K562 (cell line): ENCODE measurements around the gene WNT11. TPM values are rescaled to one million over a fixed set of nuclear protein-coding genes. Genes with fewer than 3 reads are reported as not detected.

ENCODE experiments used
- ARID3A ChIP-seq: IDR thresholded peaks from 2 replicates; pipeline ENCODE4 v1.6.1; 2012; ENCODE audit warnings: low read depth, low read length, improper control_type of control experiment, borderline replicate concordance
- CBX3 ChIP-seq, 2 experiments: IDR thresholded peaks; 1 replicate in 1 of 2; 2 replicates in 1 of 2; pipeline ENCODE4 v1.6.1; 2012; ENCODE audit warnings: inconsistent platforms in 2 of 2, low read length in 2 of 2, borderline replicate concordance in 1 of 2, control low read depth in 1 of 2
- CTCFL ChIP-seq: IDR thresholded peaks from 2 replicates; pipeline ENCODE4 v1.6.1; 2011; ENCODE audit warnings: borderline replicate concordance, low read depth, mild to moderate bottlenecking, moderate library complexity, low read length; ENCODE audit not compliant: insufficient read depth, poor library complexity, severe bottlenecking
- DEAF1 ChIP-seq: fragments of 450-650 bp; formaldehyde crosslinking; IDR thresholded peaks from 2 replicates; pipeline ENCODE4 v1.4.0; 2020; ENCODE audit warnings: mild to moderate bottlenecking, moderate library complexity
- FOSL1 ChIP-seq: fragments of 200-800 bp; sonication (Bioruptor generic); conservative IDR thresholded peaks from 2 replicates; pipeline ENCODE4 v1.6.1; 2016; ENCODE audit warnings: missing genetic modification characterization, missing compliant biosample characterization
- HCFC1 ChIP-seq: IDR thresholded peaks from 2 replicates; pipeline ENCODE4 v1.6.1; 2012; ENCODE audit warnings: low read depth, low read length, improper control_type of control experiment
- HDAC2 ChIP-seq: fragments of 450-650 bp; IDR thresholded peaks from 2 replicates; pipeline ENCODE4 v1.6.1; 2016; ENCODE audit warnings: mild to moderate bottlenecking
- HMG20A ChIP-seq: fragments of 450-650 bp; formaldehyde crosslinking; conservative IDR thresholded peaks from 2 replicates; pipeline ENCODE4 v1.4.0; 2020; ENCODE audit warnings: mild to moderate bottlenecking, mixed read lengths
- KDM4B ChIP-seq, 2 experiments: fragments of 450-650 bp in 1 of 2; sonication (generic) in 1 of 2; IDR thresholded peaks; 2 replicates each; pipeline ENCODE4 v1.6.1; 2016 to 2017; ENCODE audit warnings: borderline replicate concordance in 2 of 2, antibody characterized with exemption in 1 of 2, low read depth in 1 of 2, mild to moderate bottlenecking in 1 of 2
- KLF13 ChIP-seq: fragments of 450-650 bp; IDR thresholded peaks from 2 replicates; pipeline ENCODE4 v1.6.1; 2016; ENCODE audit warnings: missing genetic modification characterization, low read depth, mild to moderate bottlenecking, missing compliant biosample characterization, moderate library complexity, borderline replicate concordance
- LARP7 ChIP-seq: fragments of 450-650 bp; IDR thresholded peaks from 2 replicates; pipeline ENCODE4 v1.6.1; 2016
- LCOR ChIP-seq: sonication (generic); formaldehyde crosslinking; IDR thresholded peaks from 2 replicates; pipeline ENCODE4 v1.8.0; 2022; ENCODE audit warnings: mild to moderate bottlenecking, missing genetic modification reagents
- LEF1 ChIP-seq: fragments of 450-650 bp; IDR thresholded peaks from 2 replicates; pipeline ENCODE4 v1.6.1; 2016; ENCODE audit warnings: mild to moderate bottlenecking
- NR1H2 ChIP-seq: sonication (generic); formaldehyde crosslinking; IDR thresholded peaks from 2 replicates; pipeline ENCODE4 v1.4.0; 2020; ENCODE audit warnings: mild to moderate bottlenecking, missing genetic modification reagents
- PHB ChIP-seq: fragments of 250-450 bp; sonication (Bioruptor Pico); IDR thresholded peaks from 2 replicates; pipeline ENCODE4 v1.5.0; 2021
- SIN3B ChIP-seq: fragments of 450-650 bp; IDR thresholded peaks from 2 replicates; pipeline ENCODE4 v1.6.1; 2017; ENCODE audit warnings: low read depth, mild to moderate bottlenecking, moderate library complexity
- SRSF3 ChIP-seq: fragments of 200-400 bp; formaldehyde crosslinking; IDR thresholded peaks from 2 replicates; pipeline ENCODE4 v1.6.1; 2016; ENCODE audit warnings: mild to moderate bottlenecking, low read length, moderate library complexity; ENCODE audit not compliant: insufficient read depth
- TBL1XR1 ChIP-seq, 2 experiments: IDR thresholded peaks; 2 replicates each; pipeline ENCODE4 v1.6.1; 2012; ENCODE audit warnings: improper control_type of control experiment in 2 of 2, low read length in 2 of 2, mild to moderate bottlenecking in 1 of 2
- TEAD1 ChIP-seq, 2 experiments: fragments of 450-650 bp in 1 of 2; sonication (generic) in 1 of 2; formaldehyde crosslinking; IDR thresholded peaks; 2 replicates each; pipeline versions ENCODE4 v1.4.0 to v1.8.0; 2020 to 2022; ENCODE audit warnings: mild to moderate bottlenecking in 2 of 2, missing genetic modification reagents in 1 of 2
- TEAD2 ChIP-seq: fragments of 450-650 bp; IDR thresholded peaks from 2 replicates; pipeline ENCODE4 v1.6.1; 2016; ENCODE audit warnings: missing genetic modification characterization, control low read depth, missing compliant biosample characterization
- ZNF253 ChIP-seq: fragments of 250-450 bp; sonication (Bioruptor Pico); conservative IDR thresholded peaks from 2 replicates; pipeline ENCODE4 v1.6.1; 2021; ENCODE audit warnings: mild to moderate bottlenecking
- polyA plus RNA-seq, 8 experiments: library from polyadenylated mRNA; depleted of rRNA in 4 of 8; stranded (reverse) in 5 of 8; unstranded in 3 of 8; fragments of >200 nt; fragmentation: Nextera tagmentation in 2 of 8; fragmentation: Illumina TruSeq in 1 of 8; extraction: Ambion mirVana in 2 of 8; extraction: Trizol in 1 of 8; gene quantifications; 2 replicates each; pipeline versions ENCODE4 v1.2.1 to v1.2.3, GENCODE V29; 2011 to 2014; ENCODE audit warnings: inconsistent platforms in 1 of 8, missing spikeins in 1 of 8
- total RNA-seq, 7 experiments: library from RNA; depleted of rRNA in 6 of 7; stranded (reverse); fragments of >200 nt in 6 of 7; fragmentation: Illumina TruSeq in 2 of 7; extraction: Trizol in 2 of 7; gene quantifications; 2 replicates each; pipeline versions ENCODE4 v1.2.1 to v1.2.3, GENCODE V29; 2011 to 2021; ENCODE audit warnings: low replicate concordance in 1 of 7

Gene WNT11
- total and polyA plus RNA-seq, 9 of the 15 experiments (the other 6 are each of a cell fraction or from before 2014, with no cell fraction given), result 0.03 to 0.20 (median 0.09) TPM; not detected in 4

- TF ChIP-seq ARID3A (no peak), TBL1XR1 (IDR thresholded peaks at IDR 0.05; ENCODE audit: low read length in 2 of 2) (0 out of 4 replicates have a peak, but pooled peaks of 1 of the 2 experiments have one; percentile 23), ZNF253 (no peak), FOSL1 (tag) (0 out of 2 replicates have a peak, but pooled peaks have one; percentile 21), CTCFL (peak; percentile 75), LCOR (CRISPR knock-in tag) (0 out of 2 replicates have a peak, but pooled peaks have one; percentile 34), DEAF1 (peak; percentile 88), HDAC2 (0 out of 2 replicates have a peak, but pooled peaks have one; percentile 14), HCFC1 (peak; percentile 30; the same call in 1 of the 2 replicates), KLF13 (tag) (no peak), LARP7 (no peak), CBX3 (IDR thresholded peaks at IDR 0.05; ENCODE audit: borderline replicate concordance in 1 of 2, low read length in 2 of 2) (0 out of 3 replicates have a peak, but pooled peaks of 1 of the 2 experiments have one; percentile 66), LEF1 (no peak), NR1H2 (CRISPR knock-in tag) (peak; percentile 77; the same call in 1 of the 2 replicates), PHB (CRISPR knock-in tag) (0 out of 2 replicates have a peak, but pooled peaks have one; percentile 9), SRSF3 (no peak), SIN3B (no peak), TEAD1 (CRISPR knock-in tag; IDR thresholded peaks at IDR 0.05) (peak in 1 of 2 experiments; percentile 34; a peak in 1 of 4 replicates), KDM4B (IDR thresholded peaks at IDR 0.05; ENCODE audit: borderline replicate concordance in 2 of 2, low read depth in 1 of 2) (0 out of 4 replicates have a peak, but pooled peaks of 1 of the 2 experiments have one; percentile 10), TEAD2 (no peak), HMG20A (CRISPR knock-in tag) (no peak)
Measured at GRCh38 chr11:76152086-76152681, 54.1 kb downstream of the WNT11 start (continued).
